ENCODE results near the gene UNC5B.

UNC5B gene

GRCh38 chr10:71239946-71240795, 27.8 kb downstream of the UNC5B start:
- no peak for DNase-seq

- no peak for DNase-seq
Observed at GRCh38 chr10:71241114-71241829, 28.9 kb downstream of the UNC5B start.

GRCh38 chr10:71241830-71242621, 29.7 kb downstream of the UNC5B start:
- DNase-seq = no peak

GRCh38 chr10:71242622-71243009, 30.2 kb downstream of the UNC5B start:
- DNase-seq = no peak

DNA sequence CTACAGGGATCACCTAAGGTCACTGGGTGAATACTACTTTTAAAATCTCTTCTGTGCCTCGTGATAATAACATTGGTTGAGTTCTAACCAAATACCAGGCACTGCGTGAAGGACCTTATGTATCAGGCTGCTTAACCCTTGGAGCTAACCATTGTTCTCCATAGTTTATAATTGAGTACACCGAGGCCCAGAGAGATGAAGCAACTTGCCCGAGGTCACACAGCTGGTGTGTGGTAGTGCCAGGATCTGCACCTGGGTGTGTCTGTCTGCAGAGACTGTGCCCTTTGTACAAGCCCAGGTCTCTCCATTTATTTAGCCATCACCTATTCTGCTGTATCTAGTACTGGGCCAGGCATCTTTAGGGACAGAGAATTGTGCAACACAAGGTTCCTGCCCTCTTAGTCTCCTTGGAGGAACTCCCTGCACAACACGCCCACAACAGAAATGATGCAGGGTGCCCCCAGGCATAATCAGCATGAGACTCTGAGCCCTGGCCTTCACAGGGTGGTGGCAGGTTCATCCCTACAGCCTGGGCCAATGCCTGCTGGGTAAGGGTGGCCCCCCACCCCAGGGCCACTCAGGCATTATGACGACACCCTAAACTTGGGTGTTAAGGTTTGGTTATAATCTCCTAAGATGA, 31.5 kb downstream of the UNC5B start:
- DNase-seq = no peak

GRCh38 chr10:71244431-71245419, 32.4 kb downstream of the UNC5B start:
- no peak for DNase-seq

DNA sequence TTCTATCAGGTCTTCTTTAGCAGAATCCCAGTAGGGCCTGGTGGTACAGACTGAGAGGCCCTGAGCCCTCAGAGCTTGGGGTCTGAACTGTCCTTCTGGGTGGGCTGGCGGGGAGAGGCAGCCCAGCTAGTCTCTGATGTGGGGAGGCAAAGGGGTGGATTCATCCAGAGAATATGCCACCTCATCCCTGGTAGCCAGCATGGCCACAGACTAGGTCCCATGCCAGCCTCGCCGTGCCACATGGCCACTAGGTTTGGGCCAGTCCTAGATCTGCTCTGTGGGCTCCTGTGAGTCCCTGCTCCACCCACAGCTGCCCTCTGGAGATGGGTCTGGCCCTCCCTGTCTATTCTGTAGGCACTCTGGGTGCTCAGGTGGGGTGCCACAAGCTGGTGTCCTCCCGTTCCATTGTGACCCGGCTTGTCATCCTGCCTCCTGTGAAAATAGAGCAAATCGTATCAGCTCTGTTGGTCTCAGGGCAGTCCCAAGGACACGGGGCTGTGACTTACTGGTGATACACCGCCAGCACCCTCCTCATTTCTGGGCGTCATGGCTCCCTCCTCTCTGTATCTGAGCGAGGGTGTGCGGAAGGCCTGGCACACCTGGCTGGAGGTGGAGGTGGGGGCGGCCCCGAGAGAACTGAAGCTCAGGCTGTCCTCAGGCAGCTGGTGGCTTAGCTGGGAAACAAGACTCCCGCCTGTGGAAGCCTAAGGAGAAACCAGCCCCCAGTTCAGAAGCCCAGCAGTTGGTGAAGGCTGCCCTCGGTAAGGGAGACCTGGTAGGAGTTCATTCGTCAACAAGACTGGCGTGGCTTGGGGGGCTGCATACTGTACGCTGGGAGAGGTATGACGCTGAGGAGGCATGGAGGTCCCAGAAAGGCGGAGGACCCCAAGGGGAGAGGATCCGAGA, 33.3 kb downstream of the UNC5B start:
- no peak for DNase-seq

DNA sequence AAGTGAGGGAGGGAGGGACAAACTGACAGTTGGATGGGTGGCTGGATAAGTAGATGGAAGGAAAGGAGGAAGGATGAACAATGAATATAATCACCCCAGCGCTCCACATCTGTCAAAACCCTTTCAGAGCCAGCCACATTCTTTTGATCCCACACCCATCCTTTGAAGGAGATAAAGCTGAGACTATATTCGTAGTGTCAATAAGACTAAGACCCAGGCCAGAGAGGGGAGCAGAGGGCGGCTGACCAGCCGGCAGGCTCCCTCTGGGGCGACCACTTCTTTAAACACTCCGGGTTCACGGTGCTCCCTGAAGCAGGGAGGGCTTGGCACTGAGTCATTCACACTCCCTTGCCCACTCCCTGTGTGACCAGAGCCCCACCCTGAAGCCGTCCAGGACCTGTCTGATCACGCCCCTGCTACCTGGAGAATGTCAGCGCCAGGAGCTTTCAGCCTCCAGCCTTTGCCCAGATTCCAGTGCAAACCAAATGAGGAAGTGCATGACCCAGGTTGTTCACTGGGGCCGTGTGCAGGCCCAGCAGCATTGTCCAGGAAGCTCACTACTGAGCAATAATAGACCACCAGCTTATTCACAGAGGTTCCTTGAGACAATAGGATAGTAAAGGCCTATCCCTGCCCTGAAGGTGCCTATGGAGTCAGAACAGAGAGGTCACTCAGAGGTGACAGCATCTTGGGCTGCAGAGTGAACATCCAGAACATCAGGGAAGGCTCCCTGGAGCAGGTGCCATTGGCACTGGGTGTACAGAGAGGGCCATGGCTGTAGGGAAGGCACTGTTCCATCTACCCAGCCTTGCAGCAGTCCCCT, 34.4 kb downstream of the UNC5B start:
- no peak for DNase-seq

GRCh38 chr10:71247414-71247705, 35.0 kb downstream of the UNC5B start:
- no peak for DNase-seq

- DNase-seq = no peak
Observed at GRCh38 chr10:71247804-71248203, 35.4 kb downstream of the UNC5B start.

GRCh38 chr10:71248210-71248609, 35.8 kb downstream of the UNC5B start:
- no peak for DNase-seq

DNA sequence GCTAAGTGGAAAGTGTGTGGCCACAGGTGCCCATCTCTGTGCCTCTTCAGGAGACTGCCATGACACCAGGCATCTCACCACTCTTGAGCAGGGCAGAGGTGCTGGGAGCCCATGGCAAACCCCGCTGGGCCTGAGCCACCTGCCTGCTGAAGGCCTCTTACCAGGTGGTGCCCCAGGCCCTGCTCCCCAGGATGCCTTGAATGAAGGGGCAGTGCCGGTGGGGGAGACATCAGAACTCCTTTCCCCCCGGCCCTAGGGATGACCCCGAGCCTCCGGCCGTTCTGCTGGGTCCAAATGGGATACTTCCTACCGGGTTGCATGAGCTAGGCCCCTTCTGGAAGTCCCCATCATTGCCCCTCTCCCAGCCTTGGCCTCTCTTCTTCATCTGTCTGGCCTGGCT, 37.6 kb downstream of the UNC5B start:
- DNase-seq = no peak

DNA sequence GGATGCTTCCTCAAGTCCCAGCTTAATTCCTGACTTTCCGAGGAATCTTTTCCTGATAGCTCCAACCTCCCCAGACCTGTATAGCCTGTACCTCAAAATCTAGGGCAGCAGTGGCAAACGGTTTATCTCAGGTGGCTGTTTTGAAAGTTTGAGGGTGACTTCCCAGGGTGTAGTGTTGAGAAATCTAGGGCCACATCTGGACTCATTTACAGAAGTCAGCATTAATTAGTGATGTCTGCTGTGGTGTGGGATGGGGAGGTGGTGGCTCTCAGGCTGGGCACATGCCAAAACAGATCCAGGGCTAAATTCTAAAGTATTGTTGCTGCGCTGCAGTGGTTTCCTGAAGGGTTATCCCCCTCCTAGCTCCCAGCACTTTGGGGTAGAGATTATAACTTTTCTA, 38.0 kb downstream of the UNC5B start:
- no peak for DNase-seq

DNA sequence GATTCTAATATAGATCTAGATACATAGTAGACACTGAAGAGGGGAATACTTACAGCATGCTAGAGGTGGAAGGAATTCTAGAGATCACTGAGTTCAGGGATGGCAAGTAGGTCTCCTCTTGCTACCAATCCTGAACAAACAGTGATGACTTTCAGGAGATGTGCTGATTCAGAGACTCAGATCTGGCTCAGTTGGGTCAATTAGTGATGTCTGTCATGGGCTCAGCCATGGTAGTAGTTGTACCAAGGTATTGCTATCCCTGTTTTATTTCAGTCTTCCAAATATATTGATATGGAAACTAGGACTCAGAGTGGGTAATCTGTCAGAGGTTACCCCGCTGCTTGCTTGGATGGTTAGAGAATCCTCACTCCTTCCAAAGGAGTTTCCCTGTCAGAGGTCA, 38.5 kb downstream of the UNC5B start:
- no peak for DNase-seq

DNA sequence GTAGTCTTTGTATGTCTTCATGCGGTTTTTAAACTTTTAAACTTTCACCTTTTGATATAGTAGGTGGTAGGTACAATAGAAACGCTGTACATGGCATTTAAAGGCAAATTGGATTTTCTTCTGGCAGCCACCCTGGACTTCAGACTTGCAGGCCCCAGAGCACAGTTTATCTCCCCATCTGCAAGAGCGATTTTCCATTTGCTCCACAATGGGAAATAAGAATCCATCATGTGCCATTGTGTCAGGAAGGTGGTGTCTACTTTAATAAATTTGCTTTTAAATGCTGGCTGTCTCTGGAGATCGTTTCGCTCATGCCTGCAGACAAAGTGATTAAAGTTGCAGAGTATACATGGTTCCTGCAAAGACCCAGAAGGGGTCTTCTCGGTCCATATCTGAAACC, 38.9 kb downstream of the UNC5B start:
- no peak for DNase-seq

DNA sequence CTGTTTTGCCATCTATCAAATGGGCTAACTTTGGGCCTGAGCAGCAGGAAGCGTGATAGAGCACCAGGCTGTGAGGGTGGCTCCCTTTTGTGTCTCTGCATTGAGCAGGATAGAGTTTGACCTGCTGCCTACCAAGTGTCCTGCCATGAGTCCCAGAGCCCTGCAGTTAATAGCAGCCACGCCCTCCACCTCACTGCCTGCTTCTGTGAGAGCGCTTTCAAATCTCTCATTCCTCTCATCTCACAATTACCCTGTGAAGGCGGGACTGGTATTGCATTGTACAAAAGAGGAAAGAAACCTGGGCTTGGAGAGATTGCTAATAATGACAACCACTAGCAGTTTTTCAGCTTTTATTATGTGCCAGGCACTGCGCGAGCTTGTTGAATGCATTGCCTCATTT, 39.9 kb downstream of the UNC5B start:
- DNase-seq = no peak

DNA sequence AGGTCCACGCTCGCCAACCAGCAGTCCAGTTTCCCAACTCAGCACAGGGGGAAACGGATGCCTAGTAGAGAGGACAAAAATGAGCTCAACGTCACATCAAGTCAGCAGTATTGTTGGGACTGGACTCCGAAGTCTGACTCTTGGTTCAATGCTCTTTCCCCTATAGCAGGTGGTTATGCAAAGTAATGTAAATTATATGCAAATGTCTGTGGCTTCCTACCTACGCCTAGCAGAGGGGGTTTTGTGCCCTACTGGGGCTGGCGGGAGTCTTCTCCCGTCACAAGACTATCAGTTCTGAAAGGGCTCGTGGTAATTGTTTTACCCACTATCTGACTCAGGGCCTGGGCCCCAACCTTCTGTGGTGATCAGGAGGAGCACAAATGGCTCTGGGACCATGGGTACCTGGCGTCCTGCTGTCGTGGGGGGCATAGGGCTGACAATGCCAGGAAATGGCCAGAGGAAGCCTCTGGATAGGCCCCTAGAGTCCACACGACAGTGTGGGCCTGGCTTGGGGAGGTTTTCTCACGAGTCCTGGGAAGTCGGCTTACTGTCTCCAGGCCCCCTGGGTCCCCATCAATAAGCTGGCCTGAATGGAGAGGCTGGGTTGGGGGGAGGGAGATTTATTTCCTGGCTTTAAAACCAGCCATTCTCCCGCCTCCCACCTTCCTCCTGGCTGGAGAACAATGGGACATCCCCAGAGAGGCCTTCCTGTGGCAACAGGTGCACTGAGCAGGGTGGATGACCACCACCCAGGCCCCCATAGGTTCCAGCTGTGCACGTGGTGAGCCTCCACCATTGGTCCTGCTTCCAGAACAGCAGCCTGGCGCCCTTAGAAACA, 41.8 kb downstream of the UNC5B start:
- DNase-seq = no peak

DNA sequence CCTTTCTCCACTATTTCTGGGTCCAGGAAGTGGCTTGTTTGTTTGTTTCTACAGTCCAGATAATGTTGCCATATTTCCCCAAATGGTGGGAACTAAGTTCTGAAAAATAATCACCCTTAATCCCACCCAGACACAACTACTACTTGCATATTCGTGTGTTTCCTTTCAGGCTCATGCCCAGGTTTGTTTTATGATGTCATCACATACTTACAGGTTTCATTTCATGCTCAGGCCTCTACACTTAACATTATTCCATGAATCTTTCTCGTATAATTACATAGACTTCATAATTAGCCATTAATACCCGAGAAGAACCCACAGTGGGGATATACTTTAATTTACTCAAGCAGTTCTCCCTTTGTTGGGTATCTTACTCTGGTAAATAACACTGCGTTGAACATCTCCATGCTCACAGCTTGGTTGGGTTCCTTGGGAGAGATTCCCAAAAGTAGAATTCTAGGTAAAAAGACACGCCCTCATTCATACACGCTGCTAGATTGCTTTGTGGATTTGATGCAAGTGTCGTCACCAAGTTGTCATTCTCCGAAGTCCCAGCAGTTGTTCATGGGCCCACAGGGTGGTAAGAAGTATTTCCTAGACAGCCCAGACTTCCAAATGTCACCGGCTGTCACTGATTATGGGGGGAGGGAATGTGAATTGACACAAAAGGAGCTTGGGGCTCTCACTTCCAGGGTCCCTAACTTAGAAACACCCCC, 42.6 kb downstream of the UNC5B start:
- no peak for DNase-seq

DNA sequence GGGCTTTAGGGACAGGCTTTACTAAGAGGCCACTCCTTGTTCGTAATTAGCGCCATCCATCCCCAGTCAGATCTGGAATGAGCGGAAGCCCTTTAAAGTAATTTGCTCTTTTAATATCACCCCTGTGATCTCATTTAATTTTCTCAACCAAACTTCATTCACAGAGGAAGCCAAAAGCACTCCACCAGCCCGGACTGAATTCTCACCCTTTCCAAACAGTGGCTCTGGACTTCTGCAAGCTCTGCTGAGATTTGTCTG, 43.1 kb downstream of the UNC5B start:
- no peak for DNase-seq
